Loucy (cell line): ENCODE measurements around the gene EDIL3.

Experiments
- EZH2phosphoT487 ChIP-seq: fragments of 200-600 bp; IDR thresholded peaks from 2 replicates; pipeline ENCODE4 v1.6.1; 2018; ENCODE audit warnings: antibody characterized with exemption, mild to moderate bottlenecking, moderate library complexity, borderline replicate concordance
- TF ChIP-seq, protein P1 (sequence below): fragments of 200-600 bp; sonication (generic); conservative IDR thresholded peaks from 2 replicates; pipeline ENCODE4 v1.5.1; 2014; ENCODE audit warnings: mild to moderate bottlenecking, antibody characterized with exemption, low read length

DNA sequence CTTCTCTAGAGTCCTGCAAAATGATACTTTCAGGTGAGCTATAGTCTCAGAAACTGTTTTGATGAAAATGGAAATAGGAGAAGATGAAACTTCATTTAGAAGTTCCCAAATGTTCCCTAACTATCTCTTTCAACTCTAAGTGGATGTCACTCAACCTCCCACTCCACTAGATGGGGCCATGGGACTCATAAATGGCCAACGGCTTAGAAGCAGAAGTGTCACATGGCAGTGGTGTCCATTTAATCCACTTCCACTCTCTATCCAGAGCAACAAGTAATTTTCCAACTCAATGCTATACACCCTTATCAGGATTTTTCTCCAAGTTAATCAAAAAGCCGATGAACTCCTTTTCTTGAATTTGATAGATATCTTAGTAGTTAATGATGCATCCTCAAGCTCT is 295.7 kb downstream of the EDIL3 start:
- TF ChIP-seq, protein P1, sequence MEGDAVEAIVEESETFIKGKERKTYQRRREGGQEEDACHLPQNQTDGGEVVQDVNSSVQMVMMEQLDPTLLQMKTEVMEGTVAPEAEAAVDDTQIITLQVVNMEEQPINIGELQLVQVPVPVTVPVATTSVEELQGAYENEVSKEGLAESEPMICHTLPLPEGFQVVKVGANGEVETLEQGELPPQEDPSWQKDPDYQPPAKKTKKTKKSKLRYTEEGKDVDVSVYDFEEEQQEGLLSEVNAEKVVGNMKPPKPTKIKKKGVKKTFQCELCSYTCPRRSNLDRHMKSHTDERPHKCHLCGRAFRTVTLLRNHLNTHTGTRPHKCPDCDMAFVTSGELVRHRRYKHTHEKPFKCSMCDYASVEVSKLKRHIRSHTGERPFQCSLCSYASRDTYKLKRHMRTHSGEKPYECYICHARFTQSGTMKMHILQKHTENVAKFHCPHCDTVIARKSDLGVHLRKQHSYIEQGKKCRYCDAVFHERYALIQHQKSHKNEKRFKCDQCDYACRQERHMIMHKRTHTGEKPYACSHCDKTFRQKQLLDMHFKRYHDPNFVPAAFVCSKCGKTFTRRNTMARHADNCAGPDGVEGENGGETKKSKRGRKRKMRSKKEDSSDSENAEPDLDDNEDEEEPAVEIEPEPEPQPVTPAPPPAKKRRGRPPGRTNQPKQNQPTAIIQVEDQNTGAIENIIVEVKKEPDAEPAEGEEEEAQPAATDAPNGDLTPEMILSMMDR: peak; percentile 58
- TF ChIP-seq EZH2phosphoT487: no peak
